HepG2 (cell line): Measurements from ENCODE around the gene C14orf119. TPM values are rescaled to one million over a fixed set of nuclear protein-coding genes. Genes with fewer than 3 reads are reported as not detected.
A peak's percentile ranks its signal among the peaks of the same experiment; 100 is the strongest.

Experiments used
- ATF3 ChIP-seq: sonication (generic); formaldehyde crosslinking; IDR thresholded peaks from 2 replicates; pipeline ENCODE4 v1.4.0; 2020; ENCODE audit warnings: missing genetic modification reagents
- CSRNP2 ChIP-seq: sonication (generic); formaldehyde crosslinking; conservative IDR thresholded peaks from 2 replicates; pipeline ENCODE4 v1.8.0; 2022; ENCODE audit warnings: low read depth, missing genetic modification reagents
- FUBP1 ChIP-seq: sonication (generic); formaldehyde crosslinking; IDR thresholded peaks from 2 replicates; pipeline ENCODE4 v1.5.1; 2020; ENCODE audit warnings: missing genetic modification reagents, mild to moderate bottlenecking, borderline replicate concordance
- NFE2L1 ChIP-seq: sonication (generic); formaldehyde crosslinking; IDR thresholded peaks from 2 replicates; pipeline ENCODE4 v1.4.0; 2020; ENCODE audit warnings: missing genetic modification reagents, mild to moderate bottlenecking, borderline replicate concordance
- NFYB ChIP-seq: sonication (generic); formaldehyde crosslinking; IDR thresholded peaks from 2 replicates; pipeline ENCODE4 v1.4.0; 2020; ENCODE audit warnings: missing genetic modification reagents
- POLR2G ChIP-seq: fragments of 200-400 bp; formaldehyde crosslinking; IDR thresholded peaks from 2 replicates; pipeline ENCODE4 v1.6.1; 2018; ENCODE audit warnings: mild to moderate bottlenecking, low read depth, low read length, moderate library complexity
- ZFP91 ChIP-seq: sonication (generic); formaldehyde crosslinking; IDR thresholded peaks from 2 replicates; pipeline ENCODE4 v1.9.0; 2022; ENCODE audit warnings: missing genetic modification reagents, mild to moderate bottlenecking, borderline replicate concordance
- ZMYM2 ChIP-seq: sonication (generic); formaldehyde crosslinking; IDR thresholded peaks from 2 replicates; pipeline ENCODE4 v1.8.0; 2022; ENCODE audit warnings: mild to moderate bottlenecking, missing genetic modification reagents
- ZNF34 ChIP-seq: sonication (generic); formaldehyde crosslinking; IDR thresholded peaks from 2 replicates; pipeline ENCODE4 v1.4.0; 2020; ENCODE audit warnings: mild to moderate bottlenecking, missing genetic modification reagents, borderline replicate concordance
- ZNF343 ChIP-seq: sonication (generic); formaldehyde crosslinking; IDR thresholded peaks from 2 replicates; pipeline ENCODE4 v1.4.0; 2020; ENCODE audit warnings: mild to moderate bottlenecking, missing genetic modification reagents
- ZNF790 ChIP-seq: sonication (generic); formaldehyde crosslinking; IDR thresholded peaks from 2 replicates; pipeline ENCODE4 v1.8.0; 2022; ENCODE audit warnings: missing genetic modification reagents, mild to moderate bottlenecking, borderline replicate concordance
- polyA plus RNA-seq, 8 experiments: library from polyadenylated mRNA; depleted of rRNA in 3 of 8; stranded (reverse) in 7 of 8; unstranded in 1 of 8; fragments of >200 nt; fragmentation: Illumina TruSeq in 4 of 8; extraction: Trizol in 4 of 8; gene quantifications; 2 replicates each; pipeline versions ENCODE4 v1.2.1 to v1.2.3, GENCODE V29; 2011 to 2016; ENCODE audit warnings: low read depth in 4 of 8, missing spikeins in 1 of 8, mixed read lengths in 1 of 8; ENCODE audit not compliant: insufficient read depth in 1 of 8
- total RNA-seq, 5 experiments: library from RNA; depleted of rRNA; stranded (reverse); fragments of >200 nt; fragmentation: Illumina TruSeq; extraction: Trizol; gene quantifications; 2 replicates each; pipeline ENCODE4 v1.2.3, GENCODE V29; 2016; ENCODE audit warnings: low read depth in 1 of 5

C14orf119 gene
- total and polyA plus RNA-seq, 2 of the 13 experiments (the other 11 are each of a cell fraction or from before 2014, with no cell fraction given) = 117 to 206 TPM

GRCh38 chr14:23067847-23068788, 27.2 kb upstream of the C14orf119 start (continued):
- TF ChIP-seq ZFP91 (CRISPR knock-in tag) (peak; percentile 34; the same call in 1 of the 2 replicates), CSRNP2 (CRISPR knock-in tag) (0 out of 2 replicates have a peak, but pooled peaks have one; percentile 2), ZNF343 (CRISPR knock-in tag) (0 out of 2 replicates have a peak, but pooled peaks have one; percentile 21), NFE2L1 (CRISPR knock-in tag) (0 out of 2 replicates have a peak, but pooled peaks have one; percentile 3), ZNF790 (CRISPR knock-in tag) (no peak), ZMYM2 (CRISPR knock-in tag) (no peak), NFYB (CRISPR knock-in tag) (peak; percentile 62), ZNF34 (CRISPR knock-in tag) (0 out of 2 replicates have a peak, but pooled peaks have one; percentile 79), FUBP1 (0 out of 2 replicates have a peak, but pooled peaks have one; percentile 8), ATF3 (CRISPR knock-in tag) (0 out of 2 replicates have a peak, but pooled peaks have one; percentile 10), POLR2G (peak; percentile 42)
